ENCODE data around the gene USP47. TPM values are rescaled to one million over a fixed set of nuclear protein-coding genes. Genes with fewer than 3 reads are reported as not detected.

The USP47 gene
- total and polyA plus RNA-seq, 7 donors = 10.6 to 105 (median 84.9) TPM

DNA sequence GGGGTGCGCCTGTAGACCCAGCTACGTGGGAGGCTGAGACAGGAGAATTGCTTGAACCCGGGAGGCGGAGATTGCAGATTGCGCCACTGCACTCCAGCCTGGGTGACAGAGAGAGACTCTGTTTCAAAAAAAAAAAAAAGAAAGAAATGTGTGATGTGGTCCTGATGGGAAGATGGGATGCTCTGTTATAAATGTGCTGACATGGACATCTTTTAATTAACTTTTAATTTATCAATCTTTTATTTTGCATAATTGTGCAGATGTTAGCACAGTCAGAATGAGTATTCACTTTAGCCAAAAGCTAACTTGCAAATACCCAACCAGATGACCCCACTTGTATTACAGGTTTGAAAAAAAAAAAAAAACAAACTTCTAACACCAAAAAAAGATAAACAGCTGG, 23.8 kb upstream of the USP47 start:
- intact Hi-C loops (cut with DNase I) = no loop called here
- Histone ChIP-seq H3K27me3 (no peaks in the 10 kb centered on the region), H3K27ac (no peak overlapping the region), H3K4me3 (no peak overlapping the region), H3K9me3 (no peaks in the 10 kb centered on the region), H3K4me1 (peaks cover 0 to 17% (median 13%) of the 10 kb centered on the region in 4 donors), H3K36me3 (no peaks in the 10 kb centered on the region)
- WGBS, 2 donors = 95 to 97% methylated on average over 5 of the region's 5 CpGs
- TF ChIP-seq, protein P1, sequence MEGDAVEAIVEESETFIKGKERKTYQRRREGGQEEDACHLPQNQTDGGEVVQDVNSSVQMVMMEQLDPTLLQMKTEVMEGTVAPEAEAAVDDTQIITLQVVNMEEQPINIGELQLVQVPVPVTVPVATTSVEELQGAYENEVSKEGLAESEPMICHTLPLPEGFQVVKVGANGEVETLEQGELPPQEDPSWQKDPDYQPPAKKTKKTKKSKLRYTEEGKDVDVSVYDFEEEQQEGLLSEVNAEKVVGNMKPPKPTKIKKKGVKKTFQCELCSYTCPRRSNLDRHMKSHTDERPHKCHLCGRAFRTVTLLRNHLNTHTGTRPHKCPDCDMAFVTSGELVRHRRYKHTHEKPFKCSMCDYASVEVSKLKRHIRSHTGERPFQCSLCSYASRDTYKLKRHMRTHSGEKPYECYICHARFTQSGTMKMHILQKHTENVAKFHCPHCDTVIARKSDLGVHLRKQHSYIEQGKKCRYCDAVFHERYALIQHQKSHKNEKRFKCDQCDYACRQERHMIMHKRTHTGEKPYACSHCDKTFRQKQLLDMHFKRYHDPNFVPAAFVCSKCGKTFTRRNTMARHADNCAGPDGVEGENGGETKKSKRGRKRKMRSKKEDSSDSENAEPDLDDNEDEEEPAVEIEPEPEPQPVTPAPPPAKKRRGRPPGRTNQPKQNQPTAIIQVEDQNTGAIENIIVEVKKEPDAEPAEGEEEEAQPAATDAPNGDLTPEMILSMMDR (IDR thresholded peaks at IDR 0.05) = no peak
- no peak for TF ChIP-seq EP300 (IDR thresholded peaks at IDR 0.05)
- no peak for TF ChIP-seq POLR2A (IDR thresholded peaks at IDR 0.05)
- TF ChIP-seq POLR2AphosphoS5 (IDR thresholded peaks at IDR 0.05) = no peak
- no peak for DNase-seq

DNA sequence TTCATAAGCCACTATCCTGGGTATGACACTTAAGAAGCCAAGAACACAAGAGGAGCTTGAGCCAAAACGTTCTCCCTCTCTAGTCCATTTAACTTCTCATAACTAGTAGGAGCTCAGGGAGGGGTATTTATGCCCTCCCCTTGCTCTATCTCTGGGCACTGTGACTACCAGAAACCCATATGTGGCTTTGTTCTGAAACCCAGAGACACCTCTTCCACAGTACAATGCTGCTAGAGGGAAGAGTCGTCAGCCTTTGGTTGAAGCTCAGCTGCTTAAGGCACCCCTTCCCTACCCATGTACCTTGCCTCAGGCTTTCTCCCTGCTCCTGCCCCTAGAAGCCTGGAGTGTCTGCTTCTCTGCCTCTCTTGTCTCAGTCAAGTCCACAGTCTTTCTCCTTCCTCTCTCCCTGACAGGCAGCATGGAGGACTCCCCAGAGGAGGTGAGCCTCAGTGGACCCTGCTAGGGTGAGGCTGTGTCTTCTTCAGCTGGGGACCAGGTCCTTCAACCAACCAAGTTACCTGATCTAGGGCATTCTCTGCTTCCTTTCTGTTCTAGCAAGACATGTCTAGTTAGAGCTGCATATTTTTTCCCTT, 23.1 kb upstream of the USP47 start:
- 85 to 93% methylated on average over 2 of the region's 2 CpGs for WGBS, 2 donors
- H3K36me3 ChIP-seq = no peaks in the 10 kb centered on the region
- peaks cover 0 to 12% (median 7%) of the 10 kb centered on the region in 4 donors for H3K4me1 ChIP-seq
- DNase-seq = no peak
- H3K9me3 ChIP-seq = no peaks in the 10 kb centered on the region
- intact Hi-C loops (cut with DNase I) = no loop called here
- H3K27ac ChIP-seq = no peak overlapping the region
- H3K27me3 ChIP-seq = no peaks in the 10 kb centered on the region
- TF ChIP-seq POLR2AphosphoS5 (IDR thresholded peaks at IDR 0.05) (no peak), EP300 (IDR thresholded peaks at IDR 0.05) (no peak), POLR2A (IDR thresholded peaks at IDR 0.05) (no peak)
- TF ChIP-seq, protein P1 (IDR thresholded peaks at IDR 0.05) = no peak
- no peak overlapping the region for H3K4me3 ChIP-seq

DNA sequence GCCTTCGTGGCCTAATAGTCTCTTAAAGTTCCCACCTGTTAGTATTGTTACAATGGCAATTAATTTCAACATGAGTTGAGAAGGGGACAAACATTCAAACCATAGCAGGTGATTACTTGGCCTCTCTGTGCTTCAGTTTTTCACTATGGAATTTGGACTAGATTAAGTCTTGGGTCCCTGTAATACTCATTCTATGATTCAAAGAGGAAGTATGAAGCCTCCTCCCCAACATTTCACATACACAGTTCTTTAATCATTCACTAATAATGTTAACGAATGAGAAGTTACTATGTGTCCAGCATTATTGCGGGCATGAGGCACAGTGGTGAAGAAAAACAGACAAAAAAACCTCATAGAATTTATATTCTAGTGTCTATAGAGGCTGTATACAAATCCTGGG, 19.9 kb upstream of the USP47 start:
- no peaks in the 10 kb centered on the region for H3K36me3 ChIP-seq
- DNase-seq = no peak
- H3K27me3 ChIP-seq = no peaks in the 10 kb centered on the region
- H3K4me1 ChIP-seq = no peaks in the 10 kb centered on the region
- intact Hi-C loops (cut with DNase I) = no loop called here
- no peak overlapping the region for H3K27ac ChIP-seq
- TF ChIP-seq, protein P1 (IDR thresholded peaks at IDR 0.05) = no peak
- TF ChIP-seq POLR2A (IDR thresholded peaks at IDR 0.05) (no peak), POLR2AphosphoS5 (IDR thresholded peaks at IDR 0.05) (no peak), EP300 (IDR thresholded peaks at IDR 0.05) (no peak)
- WGBS, 2 donors = 72 to 75% methylated on average over 3 of the region's 3 CpGs
- H3K9me3 ChIP-seq = no peaks in the 10 kb centered on the region
- H3K4me3 ChIP-seq = no peak overlapping the region

DNA sequence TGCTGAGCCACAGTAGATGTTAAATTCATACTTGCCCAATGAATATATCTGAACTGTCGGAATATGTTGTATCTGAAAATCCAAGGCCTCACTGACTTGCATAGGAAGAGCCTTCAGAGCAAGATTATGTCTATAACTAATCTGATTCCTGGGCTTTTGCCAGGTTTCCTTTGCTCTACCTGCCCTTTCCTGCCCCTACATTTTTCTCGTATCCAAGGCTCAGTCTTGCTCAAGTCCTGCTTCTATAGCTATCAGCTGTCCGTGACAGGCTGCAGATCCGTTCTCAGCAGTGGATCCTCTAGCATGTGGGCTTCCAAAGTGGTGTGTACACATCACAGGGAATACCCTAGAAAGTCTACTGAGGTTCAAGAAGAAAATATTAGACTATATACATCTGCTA, 18.8 kb upstream of the USP47 start:
- 88 to 91% methylated on average over 4 of the region's 4 CpGs for WGBS, 2 donors
- no peak for TF ChIP-seq POLR2AphosphoS5 (IDR thresholded peaks at IDR 0.05)
- no peak for TF ChIP-seq EP300 (IDR thresholded peaks at IDR 0.05)
- no peak for TF ChIP-seq POLR2A (IDR thresholded peaks at IDR 0.05)
- TF ChIP-seq, protein P1 (IDR thresholded peaks at IDR 0.05) = no peak
- H3K27ac ChIP-seq = no peak overlapping the region
- no peaks in the 10 kb centered on the region for H3K9me3 ChIP-seq
- intact Hi-C loops (cut with DNase I) = no loop called here
- no peaks in the 10 kb centered on the region for H3K36me3 ChIP-seq
- H3K4me1 ChIP-seq = no peaks in the 10 kb centered on the region
- H3K4me3 ChIP-seq = no peak overlapping the region
- DNase-seq = no peak
- H3K27me3 ChIP-seq = no peaks in the 10 kb centered on the region

DNA sequence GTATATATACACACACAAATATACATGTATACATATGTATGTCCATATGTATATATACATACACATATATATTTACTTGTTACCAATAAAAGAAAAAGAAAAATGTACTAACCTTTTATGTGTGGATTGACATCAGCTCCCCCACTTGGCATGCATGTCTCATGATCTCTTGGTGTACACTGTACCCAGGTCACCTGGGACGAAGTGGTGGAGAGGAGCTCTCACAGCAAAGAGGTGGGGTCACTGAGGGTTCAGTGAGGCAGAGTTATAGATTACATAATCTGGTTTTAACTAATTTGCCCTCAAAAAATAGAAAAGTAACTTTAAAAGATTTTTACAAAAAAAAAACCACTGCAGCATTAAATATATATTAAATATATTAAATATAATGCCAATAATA, 15.5 kb upstream of the USP47 start:
- Histone ChIP-seq H3K4me3 (no peak overlapping the region), H3K36me3 (no peaks in the 10 kb centered on the region), H3K4me1 (no peaks in the 10 kb centered on the region), H3K27me3 (no peaks in the 10 kb centered on the region), H3K9me3 (no peaks in the 10 kb centered on the region), H3K27ac (no peak overlapping the region)
- no peak for DNase-seq
- 91 to 97% methylated on average over 1 of the region's 1 CpG for WGBS, 2 donors
- TF ChIP-seq, protein P1 (IDR thresholded peaks at IDR 0.05) = no peak
- TF ChIP-seq EP300 (IDR thresholded peaks at IDR 0.05) (no peak), POLR2AphosphoS5 (IDR thresholded peaks at IDR 0.05) (no peak), POLR2A (IDR thresholded peaks at IDR 0.05) (no peak)
- intact Hi-C loops (cut with DNase I) = no loop called here
